OCI-LY3 (cell line): Measurements from ENCODE around the gene CSTPP1.

Source experiments
- H2AFZ ChIP-seq: fragments of 200-600, 300-600 bp; shearing (Covaris generic); 2 replicates; pipeline ENCODE4 v1.6.0; 2014; ENCODE audit warnings: antibody characterized with exemption, low read depth, low read length
- H3K27ac ChIP-seq: fragments of 200-600, 300-600 bp; sonication (generic); 2 replicates; pipeline ENCODE4 v1.5.1; 2014; ENCODE audit warnings: mild to moderate bottlenecking, low read length, moderate library complexity, mixed read lengths
- H3K27me3 ChIP-seq: fragments of 200-600, 300-600 bp; sonication (generic); 2 replicates; pipeline ENCODE4 v1.6.1; 2014; ENCODE audit warnings: low read depth, low read length, mixed read lengths
- H3K36me3 ChIP-seq: fragments of 200-600, 300-600 bp; sonication (generic); replicated peaks from 2 replicates; pipeline ENCODE3; 2014; ENCODE audit warnings: low read depth, low read length, mixed read lengths
- H3K4me1 ChIP-seq: fragments of 300-600, 200-600 bp; sonication (generic); 2 replicates; pipeline ENCODE4 v1.6.1; 2014; ENCODE audit warnings: low read length, mixed read lengths
- H3K4me2 ChIP-seq: fragments of 200-600, 300-600 bp; sonication (generic); 2 replicates; pipeline ENCODE4 v1.6.1; 2014; ENCODE audit warnings: low read length, mixed read lengths
- H3K4me3 ChIP-seq: fragments of 300-600, 200-600 bp; sonication (generic); 2 replicates; pipeline ENCODE4 v1.5.1; 2014; ENCODE audit warnings: antibody characterized with exemption, mild to moderate bottlenecking, low read length, moderate library complexity
- H3K79me2 ChIP-seq: fragments of 300-600, 200-600 bp; shearing (Covaris generic); 2 replicates; pipeline ENCODE4 v1.6.1; 2014; ENCODE audit warnings: mild to moderate bottlenecking, low read length, mixed read lengths
- H3K9ac ChIP-seq: fragments of 300-600, 200-600 bp; shearing (Covaris generic); 2 replicates; pipeline ENCODE4 v1.6.0; 2014; ENCODE audit warnings: mild to moderate bottlenecking, low read length, moderate library complexity
- H3K9me3 ChIP-seq: fragments of 200-600, 300-600 bp; shearing (Covaris generic); 2 replicates; pipeline ENCODE4 v1.6.1; 2014; ENCODE audit warnings: low read length, mixed read lengths; ENCODE audit not compliant: insufficient read depth
- H4K20me1 ChIP-seq: fragments of 200-600, 300-600 bp; sonication (generic); 2 replicates; pipeline ENCODE4 v1.6.1; 2016; ENCODE audit warnings: low read length, mixed read lengths; ENCODE audit not compliant: insufficient read depth
- CTCF ChIP-seq: fragments of 200-600, 300-600 bp; sonication (generic); IDR thresholded peaks from 2 replicates; pipeline ENCODE4 v1.5.1; 2014; ENCODE audit warnings: antibody characterized with exemption, low read length, low read depth
- EZH2phosphoT487 ChIP-seq: fragments of 200-600 bp; shearing (Covaris generic); IDR thresholded peaks from 2 replicates; pipeline ENCODE4 v1.6.1; 2018; ENCODE audit warnings: antibody characterized with exemption, mixed run types, low read depth

The CSTPP1 gene

GRCh38 chr11:47208628-47209027 lies 272.1 kb downstream of the CSTPP1 start:
- Histone ChIP-seq H3K9me3 (no peaks in the 10 kb centered on the region), H4K20me1 (no peaks in the 10 kb centered on the region), H3K4me2 (no peak overlapping the region), H2AFZ (no peak overlapping the region), H3K4me3 (no peak overlapping the region), H3K79me2 (no peaks in the 10 kb centered on the region), H3K27ac (no peak overlapping the region), H3K9ac (no peak overlapping the region), H3K4me1 (no peaks in the 10 kb centered on the region), H3K27me3 (no peaks in the 10 kb centered on the region), H3K36me3 (no peaks in the 10 kb centered on the region)
- TF ChIP-seq EZH2phosphoT487: no peak
- no peak for TF ChIP-seq CTCF
